Colonic mucosa (tissue), 4 donors: Measurements from ENCODE around the gene DENND1A. TPM values are rescaled to one million over a fixed set of nuclear protein-coding genes. Genes with fewer than 3 reads are reported as not detected.
"Not testable (repeated sequence)": the region's sequence is repeated elsewhere in the genome, so short reads cannot be mapped to it uniquely, and the experiment has no call there.

Experiments used
- DNase-seq: peaks from one replicate; pipeline ENCODE4 v3.0.0-alpha.2; 2020
- H3K27ac ChIP-seq: fragments of 200-600 bp; one replicate; pipeline ENCODE4 v1.8.0; 2021
- H3K27me3 ChIP-seq: fragments of 200-600 bp; one replicate; pipeline ENCODE4 v1.8.0; 2021
- H3K36me3 ChIP-seq: fragments of 200-600 bp; one replicate; pipeline ENCODE4 v1.8.0; 2021
- H3K4me1 ChIP-seq: fragments of 200-600 bp; one replicate; pipeline ENCODE4 v1.8.0; 2021; ENCODE audit warnings: mild to moderate bottlenecking
- H3K4me3 ChIP-seq: fragments of 200-600 bp; one replicate; pipeline ENCODE4 v1.8.0; 2021
- H3K9ac ChIP-seq, 2 donors: one replicate each; pipeline ENCODE4 v1.7.0; 2013; ENCODE audit warnings: control low read depth in 2 of 2, low read depth in 2 of 2, low read length in 2 of 2
- H3K9me3 ChIP-seq: fragments of 200-600 bp; one replicate; pipeline ENCODE4 v1.8.0; 2021
- intact Hi-C: fragments of 100-400 bp; cut with DNase I; formaldehyde crosslinking; loops from one replicate; pipeline ENCODE4 v1.14.1; 2022
- total RNA-seq, 2 donors: library from RNA; stranded (reverse); fragmentation: NEBNext Ultra II Directional in 1 of 2; extraction: Animal tissue kit (Norgen Biotek cat#: 25700) in 1 of 2; gene quantifications; one replicate each; pipeline ENCODE4 v1.2.1, GENCODE V29; 2021
- TF ChIP-seq, protein P1 (sequence below): fragments of 200-600 bp; IDR thresholded peaks from one replicate; pipeline ENCODE4 v1.8.0; 2022; ENCODE audit warnings: antibody characterized with exemption, mild to moderate bottlenecking
- donor health status: healthy.
- donor health status: DM: no; HTN: no; CAD: no.
- donor health status: DM: no; HTN: no; CAD: no.

Gene DENND1A
- total RNA-seq, 2 donors from 2014 or later = 34.3 to 39.9 TPM

DNA sequence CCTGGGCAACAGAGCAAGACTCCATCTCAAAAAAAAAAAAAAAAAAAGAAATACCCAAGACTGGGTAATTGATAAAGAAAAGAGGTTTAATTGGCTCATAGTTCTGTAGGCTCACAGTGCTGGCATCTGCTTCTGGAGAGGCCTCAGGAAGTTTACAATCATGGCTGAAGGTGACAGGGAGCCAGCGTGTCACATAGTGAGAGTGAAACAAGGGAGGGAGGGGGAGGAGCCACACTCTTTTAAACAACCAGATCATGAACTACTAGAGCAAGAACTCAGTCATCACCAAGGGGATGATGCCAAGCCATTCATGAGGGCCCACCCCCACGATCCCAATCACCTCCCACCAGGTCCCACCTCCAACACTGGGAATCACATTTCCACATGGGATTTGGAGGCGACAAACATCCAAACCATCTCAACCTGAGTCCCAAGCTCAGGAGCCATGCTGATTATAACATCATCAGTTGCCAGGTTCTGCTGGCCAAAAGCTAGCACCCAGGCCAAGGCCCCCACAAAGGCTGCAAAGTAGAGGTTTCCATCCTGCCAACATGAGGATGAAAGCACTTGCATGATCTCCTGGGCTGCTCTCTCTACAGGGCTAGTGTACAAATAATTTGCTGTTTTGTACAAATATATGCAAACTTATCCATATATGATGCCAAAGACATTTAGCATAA lies 15.3 kb downstream of the DENND1A start:
- no peaks in the 10 kb centered on the region for H3K4me1 ChIP-seq
- H3K4me3 ChIP-seq = no peak overlapping the region
- no peaks in the 10 kb centered on the region for H3K9me3 ChIP-seq
- TF ChIP-seq, protein P1, sequence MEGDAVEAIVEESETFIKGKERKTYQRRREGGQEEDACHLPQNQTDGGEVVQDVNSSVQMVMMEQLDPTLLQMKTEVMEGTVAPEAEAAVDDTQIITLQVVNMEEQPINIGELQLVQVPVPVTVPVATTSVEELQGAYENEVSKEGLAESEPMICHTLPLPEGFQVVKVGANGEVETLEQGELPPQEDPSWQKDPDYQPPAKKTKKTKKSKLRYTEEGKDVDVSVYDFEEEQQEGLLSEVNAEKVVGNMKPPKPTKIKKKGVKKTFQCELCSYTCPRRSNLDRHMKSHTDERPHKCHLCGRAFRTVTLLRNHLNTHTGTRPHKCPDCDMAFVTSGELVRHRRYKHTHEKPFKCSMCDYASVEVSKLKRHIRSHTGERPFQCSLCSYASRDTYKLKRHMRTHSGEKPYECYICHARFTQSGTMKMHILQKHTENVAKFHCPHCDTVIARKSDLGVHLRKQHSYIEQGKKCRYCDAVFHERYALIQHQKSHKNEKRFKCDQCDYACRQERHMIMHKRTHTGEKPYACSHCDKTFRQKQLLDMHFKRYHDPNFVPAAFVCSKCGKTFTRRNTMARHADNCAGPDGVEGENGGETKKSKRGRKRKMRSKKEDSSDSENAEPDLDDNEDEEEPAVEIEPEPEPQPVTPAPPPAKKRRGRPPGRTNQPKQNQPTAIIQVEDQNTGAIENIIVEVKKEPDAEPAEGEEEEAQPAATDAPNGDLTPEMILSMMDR = no peak
- intact Hi-C loops = no loop called here
- no peak for DNase-seq
- no peaks in the 10 kb centered on the region for H3K27me3 ChIP-seq
- H3K27ac ChIP-seq = no peak overlapping the region
- no peak overlapping the region for H3K9ac ChIP-seq
- no peaks in the 10 kb centered on the region for H3K36me3 ChIP-seq

DNA sequence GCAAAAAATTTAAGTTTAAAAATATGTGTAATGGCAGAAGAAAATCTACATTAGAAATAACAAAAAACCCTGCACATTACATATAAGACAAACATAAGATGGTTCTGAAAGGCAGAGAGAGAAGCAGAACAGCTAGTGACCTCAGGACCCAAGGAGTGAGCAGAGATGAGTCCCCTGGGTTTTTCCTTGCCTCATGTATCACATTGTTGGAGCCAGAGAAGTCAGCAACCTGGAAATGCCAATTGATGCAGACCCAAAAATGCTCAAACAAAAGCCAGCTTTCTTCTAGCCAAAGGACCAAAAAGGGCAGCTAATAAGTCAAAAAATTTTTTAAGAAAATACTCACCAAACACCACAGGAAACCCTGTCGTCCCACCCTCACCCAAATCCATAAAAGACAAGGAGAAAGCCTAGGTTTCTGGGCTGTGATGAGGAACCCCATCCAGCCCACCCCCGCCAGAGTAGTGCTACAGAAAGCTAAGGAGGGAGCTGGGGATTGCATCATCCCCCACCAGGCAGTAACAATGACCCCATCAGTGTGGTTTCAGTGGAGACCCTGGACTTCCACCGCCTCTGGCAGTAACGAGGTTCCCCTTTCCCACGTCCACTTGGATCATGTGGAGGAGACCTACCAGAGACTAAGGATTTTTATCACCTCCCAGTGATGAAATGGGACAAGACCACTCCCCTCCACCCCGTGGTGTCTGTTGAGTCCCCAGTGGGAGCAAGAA lies 17.6 kb downstream of the DENND1A start:
- intact Hi-C loops = no loop called here

DNA sequence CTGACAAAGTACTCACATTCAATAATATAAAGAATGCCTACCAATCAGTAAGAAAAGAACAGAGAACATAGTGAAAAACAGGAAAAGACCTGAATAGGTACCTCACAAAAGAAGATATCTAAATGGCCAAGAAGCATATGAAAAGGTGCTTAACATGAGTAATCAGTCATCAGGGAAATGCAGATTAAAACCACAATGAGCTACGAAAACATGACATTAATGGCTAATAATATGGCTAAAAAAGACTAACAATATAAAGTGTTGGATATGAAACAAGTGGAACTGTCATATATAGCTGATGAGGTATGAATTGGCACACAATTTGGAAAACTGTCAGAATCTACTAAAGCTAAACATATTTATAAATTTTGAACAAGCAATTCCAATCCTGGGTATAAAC lies 18.9 kb downstream of the DENND1A start:
- no peaks in the 10 kb centered on the region for H3K4me1 ChIP-seq
- no peaks in the 10 kb centered on the region for H3K27me3 ChIP-seq
- no peaks in the 10 kb centered on the region for H3K9me3 ChIP-seq
- no peak overlapping the region for H3K4me3 ChIP-seq
- TF ChIP-seq, protein P1 = no peak
- DNase-seq = no peak
- H3K9ac ChIP-seq = no peak overlapping the region
- H3K36me3 ChIP-seq = no peaks in the 10 kb centered on the region
- intact Hi-C loops = no loop called here
- H3K27ac ChIP-seq = no peak overlapping the region

More for the DNA sequence above, 17.6 kb downstream of the DENND1A start:
- Histone ChIP-seq H3K27ac (no peak overlapping the region), H3K9ac (no peak overlapping the region), H3K27me3 (no peaks in the 10 kb centered on the region), H3K4me3 (no peak overlapping the region), H3K4me1 (no peaks in the 10 kb centered on the region), H3K9me3 (no peaks in the 10 kb centered on the region), H3K36me3 (no peaks in the 10 kb centered on the region)
- DNase-seq = no peak
- TF ChIP-seq, protein P1 = no peak

DNA sequence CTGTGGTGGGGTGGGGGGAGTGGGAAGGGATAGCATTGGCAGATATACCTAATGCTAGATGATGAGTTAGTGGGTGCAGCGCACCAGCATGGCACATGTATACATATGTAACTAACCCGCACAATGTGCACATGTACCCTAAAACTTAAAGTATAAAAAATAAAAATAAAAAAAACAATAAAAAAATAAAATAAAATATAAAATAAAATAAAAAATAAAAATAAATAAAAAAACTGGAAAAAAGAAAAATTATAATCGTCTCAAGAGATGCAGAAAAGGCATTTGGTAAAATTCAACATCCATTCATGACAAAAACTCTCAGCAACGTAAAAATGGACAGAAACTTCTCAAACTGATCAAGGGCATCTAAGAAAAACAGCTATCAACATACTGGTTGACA lies 20.7 kb downstream of the DENND1A start:
- H3K4me1 ChIP-seq, H3K4me3 ChIP-seq, H3K27me3 ChIP-seq, H3K9me3 ChIP-seq, H3K27ac ChIP-seq, H3K9ac ChIP-seq, DNase-seq, intact Hi-C loops, H3K36me3 ChIP-seq: not testable (repeated sequence)

DNA sequence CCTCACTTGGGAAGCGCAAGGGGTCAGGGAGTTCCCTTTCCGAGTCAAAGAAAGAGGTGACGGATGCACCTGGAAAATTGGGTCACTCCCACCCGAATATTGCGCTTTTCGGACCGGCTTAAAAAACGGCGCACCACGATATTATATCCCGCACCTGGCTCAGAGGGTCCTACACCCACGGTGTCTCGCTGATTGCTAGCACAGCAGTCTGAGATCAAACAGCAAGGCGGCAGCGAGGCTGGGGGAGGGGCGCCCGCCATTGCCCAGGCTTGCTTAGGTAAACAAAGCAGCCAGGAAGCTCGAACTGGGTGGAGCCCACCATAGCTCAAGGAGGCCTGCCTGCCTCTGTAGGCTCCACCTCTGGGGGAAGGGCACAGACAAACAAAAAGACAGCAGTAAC lies 26.4 kb downstream of the DENND1A start:
- H3K4me1 ChIP-seq, H3K36me3 ChIP-seq, DNase-seq, H3K27ac ChIP-seq, H3K4me3 ChIP-seq, intact Hi-C loops, H3K9me3 ChIP-seq, H3K27me3 ChIP-seq, H3K9ac ChIP-seq: not testable (repeated sequence)

DNA sequence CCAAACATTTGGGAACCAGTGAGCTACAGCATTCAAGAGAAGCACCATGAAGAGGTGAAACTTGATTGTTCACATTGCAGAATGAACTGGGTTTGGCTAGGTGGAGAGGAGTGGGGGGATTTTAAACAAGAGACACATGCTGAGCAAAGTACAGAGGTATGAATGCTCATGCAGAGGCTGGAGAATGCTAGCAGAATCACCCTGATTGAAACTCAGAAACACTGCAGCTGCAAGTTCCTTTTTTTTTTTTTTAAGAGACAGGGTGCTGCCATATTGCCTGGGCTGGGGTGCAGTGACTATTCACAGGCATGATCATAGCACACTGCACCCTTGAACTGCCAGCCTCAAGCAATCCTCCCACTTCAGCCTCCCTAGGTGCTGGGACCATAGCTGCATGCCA lies 35.1 kb downstream of the DENND1A start:
- Histone ChIP-seq H3K27me3 (no peaks in the 10 kb centered on the region), H3K4me3 (no peak overlapping the region), H3K9me3 (no peaks in the 10 kb centered on the region), H3K4me1 (no peaks in the 10 kb centered on the region), H3K36me3 (no peaks in the 10 kb centered on the region), H3K9ac (no peak overlapping the region), H3K27ac (no peak overlapping the region)
- DNase-seq = no peak
- intact Hi-C loops = no loop called here
- TF ChIP-seq, protein P1 = no peak
